HG02885 (cell line): Measurements from ENCODE around the gene MRM2.
"Not testable (repeated sequence)": the region's sequence is repeated elsewhere in the genome, so short reads cannot be mapped to it uniquely, and the experiment has no call there.

Experiments
- ATAC-seq: cut with Tn5 transposase; IDR thresholded peaks from one replicate; pipeline ENCODE4 v1.9.1; 2021; ENCODE audit warnings: mild to moderate bottlenecking; ENCODE audit not compliant: unreplicated experiment, poor library complexity

The MRM2 gene

GRCh38 chr7:2269089-2269990 lies 27.3 kb upstream of the MRM2 start:
- not testable (repeated sequence) for ATAC-seq

- no peak for ATAC-seq
Measured at GRCh38 chr7:2266911-2267310, 24.9 kb upstream of the MRM2 start.

GRCh38 chr7:2264158-2264557 lies 22.2 kb upstream of the MRM2 start:
- no peak for ATAC-seq

GRCh38 chr7:2263176-2263575 lies 21.2 kb upstream of the MRM2 start:
- ATAC-seq, result no peak

- no peak for ATAC-seq
Measured at GRCh38 chr7:2261611-2262010, 19.6 kb upstream of the MRM2 start.

- no peak for ATAC-seq
Measured at GRCh38 chr7:2260820-2261219, 18.8 kb upstream of the MRM2 start.

GRCh38 chr7:2259480-2259879 lies 17.5 kb upstream of the MRM2 start:
- ATAC-seq, result no peak

GRCh38 chr7:2258661-2259365 lies 16.8 kb upstream of the MRM2 start:
- ATAC-seq, result peak; percentile 87

GRCh38 chr7:2257651-2258050 lies 15.6 kb upstream of the MRM2 start:
- ATAC-seq, result no peak

- no peak for ATAC-seq
Measured at GRCh38 chr7:2257046-2257551, 15.1 kb upstream of the MRM2 start.

- ATAC-seq, result no peak
Measured at GRCh38 chr7:2256306-2257045, 14.5 kb upstream of the MRM2 start.

GRCh38 chr7:2255145-2256139 lies 13.4 kb upstream of the MRM2 start:
- no peak for ATAC-seq

- no peak for ATAC-seq
Measured at GRCh38 chr7:2254429-2255144, 12.6 kb upstream of the MRM2 start.

- ATAC-seq, result no peak
Measured at GRCh38 chr7:2253525-2254244, 11.7 kb upstream of the MRM2 start.

- no peak for ATAC-seq
Measured at GRCh38 chr7:2253021-2253420, 11.0 kb upstream of the MRM2 start.

- ATAC-seq, result no peak
Measured at GRCh38 chr7:2251841-2252771, 10.1 kb upstream of the MRM2 start.

GRCh38 chr7:2251381-2251780 lies 9.4 kb upstream of the MRM2 start:
- no peak for ATAC-seq
